Endodermal cell (in vitro differentiated cells): ENCODE results near the gene PDCD10. TPM values are rescaled to one million over a fixed set of nuclear protein-coding genes. Genes with fewer than 3 reads are reported as not detected.

Experiments
- DNase-seq: peaks from one replicate; pipeline ENCODE4 v3.0.0-alpha.2; 2017
- H3K27ac ChIP-seq: 2 replicates; pipeline ENCODE4 v1.5.1; 2013; ENCODE audit warnings: mild to moderate bottlenecking, low read depth, low read length, moderate library complexity
- H3K27me3 ChIP-seq: 2 replicates; pipeline ENCODE4 v1.6.1; 2013; ENCODE audit warnings: mild to moderate bottlenecking, low read length, moderate library complexity; ENCODE audit not compliant: insufficient read depth, control insufficient read depth, poor library complexity, severe bottlenecking
- H3K36me3 ChIP-seq: 2 replicates; pipeline ENCODE4 v1.7.0; 2013; ENCODE audit warnings: mild to moderate bottlenecking, low read length, moderate library complexity; ENCODE audit not compliant: control insufficient read depth, insufficient read depth
- H3K4me1 ChIP-seq: one replicate; pipeline ENCODE4 v1.7.0; 2013; ENCODE audit warnings: low read length; ENCODE audit not compliant: control insufficient read depth, insufficient read depth
- H3K4me3 ChIP-seq: 2 replicates; pipeline ENCODE4 v1.5.1; 2013; ENCODE audit warnings: mild to moderate bottlenecking, low read length, moderate library complexity
- H3K9ac ChIP-seq: 2 replicates; pipeline ENCODE4 v1.6.1; 2013; ENCODE audit warnings: mild to moderate bottlenecking, low read length, moderate library complexity; ENCODE audit not compliant: poor library complexity, severe bottlenecking; ENCODE audit errors: extremely low read depth
- H3K9me3 ChIP-seq: 2 replicates; pipeline ENCODE4 v1.6.1; 2013; ENCODE audit warnings: mild to moderate bottlenecking, low read length, moderate library complexity; ENCODE audit not compliant: control insufficient read depth
- H3K27ac Mint-ChIP-seq: 2 replicates; pipeline ENCODE4 v1.8.0; 2020; ENCODE audit warnings: mixed read lengths
- H3K27me3 Mint-ChIP-seq: 2 replicates; pipeline ENCODE4 v1.8.0; 2021; ENCODE audit warnings: mild to moderate bottlenecking, mixed read lengths; ENCODE audit not compliant: insufficient read depth
- H3K36me3 Mint-ChIP-seq: 2 replicates; pipeline ENCODE4 v1.8.0; 2020; ENCODE audit warnings: low read depth, mixed read lengths
- H3K4me1 Mint-ChIP-seq: 2 replicates; pipeline ENCODE4 v1.8.0; 2020; ENCODE audit warnings: mixed read lengths
- H3K4me3 Mint-ChIP-seq: 2 replicates; pipeline ENCODE4 v1.8.0; 2020; ENCODE audit warnings: mild to moderate bottlenecking, moderate library complexity, mixed read lengths
- H3K9me3 Mint-ChIP-seq: 2 replicates; pipeline ENCODE4 v1.8.0; 2020; ENCODE audit warnings: mild to moderate bottlenecking, mixed read lengths
- CTCF ChIP-seq: fragments of 200-600 bp; sonication (generic); conservative IDR thresholded peaks from 2 replicates; pipeline ENCODE4 v1.5.0; 2021; ENCODE audit warnings: antibody characterized with exemption, mild to moderate bottlenecking
- WGBS, 2 experiments: methylation state at CpG; one replicate each; pipeline versions ENCODE4 v1.1.5 to v1.1.7; 2013; ENCODE audit warnings: missing lambda C conversion rate in 2 of 2, mixed read lengths in 1 of 2; ENCODE audit not compliant: insufficient coverage in 1 of 2, insufficient read length in 1 of 2; 5-methylcytosine and 5-hydroxymethylcytosine counted together
- total RNA-seq, 2 donors: library from RNA; stranded (reverse); fragmentation: NEBNext Ultra II Directional in 1 of 2; extraction: Animal tissue kit (Norgen Biotek cat#: 25700) in 1 of 2; gene quantifications; 2 replicates in 1 of 2; 3 replicates in 1 of 2; pipeline ENCODE4 v1.2.1, GENCODE V29; 2021

Gene PDCD10
- total RNA-seq, 2 donors from 2014 or later, result 75.2 to 84.8 TPM

DNA sequence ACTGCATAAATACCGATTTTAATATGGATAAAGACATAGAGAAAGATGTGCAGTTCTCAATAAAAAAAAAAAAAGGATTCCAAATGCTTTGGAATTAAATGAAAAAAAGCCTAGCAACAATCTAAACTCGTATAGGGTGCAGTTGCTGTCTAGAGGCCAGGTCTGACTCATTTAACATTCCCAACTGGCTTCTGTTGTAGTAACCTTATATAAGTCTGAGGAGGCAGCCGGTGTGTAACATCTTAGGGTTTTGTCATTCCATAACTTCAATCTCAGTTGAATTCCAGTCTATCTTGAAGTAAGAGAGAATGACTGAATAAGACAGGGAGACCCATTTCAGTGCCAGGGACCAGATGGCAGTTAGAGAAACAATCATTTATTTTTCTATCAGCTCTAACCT, 6.5 kb downstream of the PDCD10 start:
- no peak for TF ChIP-seq CTCF
- Histone ChIP-seq H3K27ac (no peak overlapping the region), H3K4me1 (peaks cover 31% of the 10 kb centered on the region), H3K36me3 (no peaks in the 10 kb centered on the region), H3K4me3 (peak overlapping the region; percentile 75), H3K27me3 (no peaks in the 10 kb centered on the region), H3K9ac (no peak overlapping the region), H3K9me3 (no peaks in the 10 kb centered on the region)
- Mint-ChIP-seq H3K27me3 (no peaks in the 10 kb centered on the region), H3K9me3 (no peaks in the 10 kb centered on the region), H3K27ac (no peak overlapping the region), H3K4me1 (peaks cover 80% of the 10 kb centered on the region), H3K4me3 (peak overlapping the region; percentile 35), H3K36me3 (peaks cover 1% of the 10 kb centered on the region)
- WGBS, 2 experiments, result 76 to 77% methylated on average over 3 of the region's 3 CpGs
- no peak for DNase-seq

DNA sequence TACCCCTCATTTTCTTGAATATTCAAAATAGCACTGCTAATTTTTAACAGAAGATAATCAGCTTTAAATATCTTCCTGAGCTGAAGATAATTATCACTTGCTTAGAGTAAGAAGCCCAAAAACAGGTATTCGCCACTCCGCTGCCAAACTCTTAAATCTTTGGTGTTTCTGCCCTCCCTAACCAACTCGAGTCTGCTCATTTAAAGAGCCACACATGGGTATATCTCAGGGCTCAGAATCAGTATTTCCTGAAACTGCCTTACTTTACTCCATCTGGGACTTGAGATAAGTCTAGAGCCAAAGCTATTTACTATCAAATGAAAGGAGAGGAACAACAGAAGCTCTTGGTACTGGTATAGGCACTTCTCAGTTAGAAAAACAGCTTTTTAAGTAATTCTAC, 10.8 kb downstream of the PDCD10 start:
- Mint-ChIP-seq H3K4me1 (peaks cover 52% of the 10 kb centered on the region), H3K4me3 (peak overlapping the region; percentile 5), H3K36me3 (peaks cover 41% of the 10 kb centered on the region), H3K27ac (peak overlapping the region; percentile 62), H3K9me3 (peaks cover 12% of the 10 kb centered on the region), H3K27me3 (no peaks in the 10 kb centered on the region)
- 68 to 80% methylated on average over 3 of the region's 3 CpGs for WGBS, 2 experiments
- no peak overlapping the region for H3K9ac ChIP-seq
- H3K4me1 ChIP-seq, result peaks cover 21% of the 10 kb centered on the region
- peaks cover 36% of the 10 kb centered on the region for H3K9me3 ChIP-seq
- peaks cover 36% of the 10 kb centered on the region for H3K36me3 ChIP-seq
- DNase-seq, result no peak
- no peak overlapping the region for H3K27ac ChIP-seq
- H3K27me3 ChIP-seq, result no peaks in the 10 kb centered on the region
- peak overlapping the region; percentile 21 for H3K4me3 ChIP-seq
- TF ChIP-seq CTCF, result no peak

DNA sequence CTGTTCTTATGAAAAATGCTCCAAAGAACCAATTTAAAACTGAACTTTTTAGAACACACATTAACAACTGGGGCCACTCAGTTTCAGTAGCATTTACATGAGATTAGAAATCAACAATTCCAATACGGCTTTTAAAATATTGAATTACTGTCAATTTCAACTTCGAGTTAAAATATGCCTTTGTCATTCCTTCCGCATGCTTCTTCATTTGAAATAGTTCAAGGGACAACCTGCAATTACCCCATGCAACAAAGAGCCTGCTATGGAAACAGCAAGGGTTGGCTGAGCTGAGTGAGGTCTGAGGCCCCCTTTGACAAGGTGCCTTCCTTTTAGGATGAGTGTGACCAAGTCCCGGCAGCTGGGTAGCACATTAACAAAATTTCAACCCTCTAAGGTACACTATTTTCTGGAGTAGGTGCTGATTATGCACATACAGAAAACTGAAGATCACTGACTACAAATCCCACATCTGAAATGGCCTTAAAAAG, 11.6 kb downstream of the PDCD10 start:
- H3K36me3 ChIP-seq, result peaks cover 44% of the 10 kb centered on the region
- Mint-ChIP-seq H3K27ac (peak overlapping the region; percentile 67), H3K27me3 (no peaks in the 10 kb centered on the region), H3K4me1 (peaks cover 44% of the 10 kb centered on the region), H3K4me3 (no peak overlapping the region), H3K36me3 (peaks cover 49% of the 10 kb centered on the region), H3K9me3 (peaks cover 12% of the 10 kb centered on the region)
- H3K9ac ChIP-seq, result no peak overlapping the region
- peaks cover 14% of the 10 kb centered on the region for H3K4me1 ChIP-seq
- H3K27ac ChIP-seq, result no peak overlapping the region
- 73 to 89% methylated on average over 3 to 4 of the region's 4 CpGs for whole genome bisulfite sequencing, 2 experiments
- no peaks in the 10 kb centered on the region for H3K27me3 ChIP-seq
- H3K9me3 ChIP-seq, result peaks cover 44% of the 10 kb centered on the region
- DNase-seq, result no peak
- no peak overlapping the region for H3K4me3 ChIP-seq
- no peak for TF ChIP-seq CTCF
